ENCODE measurements around the gene SOCS2. TPM values are rescaled to one million over a fixed set of nuclear protein-coding genes. Genes with fewer than 3 reads are reported as not detected.
A peak's percentile ranks its signal among the peaks of the same experiment; 100 is the strongest.
"Not testable (repeated sequence)": the region's sequence is repeated elsewhere in the genome, so short reads cannot be mapped to it uniquely, and the experiment has no call there.

SOCS2 gene
- total and polyA plus RNA-seq, 2 donors (not counting 3 experiments of a cell fraction or from before 2014, with no cell fraction given), result 2.4 to 5.6 TPM

DNA sequence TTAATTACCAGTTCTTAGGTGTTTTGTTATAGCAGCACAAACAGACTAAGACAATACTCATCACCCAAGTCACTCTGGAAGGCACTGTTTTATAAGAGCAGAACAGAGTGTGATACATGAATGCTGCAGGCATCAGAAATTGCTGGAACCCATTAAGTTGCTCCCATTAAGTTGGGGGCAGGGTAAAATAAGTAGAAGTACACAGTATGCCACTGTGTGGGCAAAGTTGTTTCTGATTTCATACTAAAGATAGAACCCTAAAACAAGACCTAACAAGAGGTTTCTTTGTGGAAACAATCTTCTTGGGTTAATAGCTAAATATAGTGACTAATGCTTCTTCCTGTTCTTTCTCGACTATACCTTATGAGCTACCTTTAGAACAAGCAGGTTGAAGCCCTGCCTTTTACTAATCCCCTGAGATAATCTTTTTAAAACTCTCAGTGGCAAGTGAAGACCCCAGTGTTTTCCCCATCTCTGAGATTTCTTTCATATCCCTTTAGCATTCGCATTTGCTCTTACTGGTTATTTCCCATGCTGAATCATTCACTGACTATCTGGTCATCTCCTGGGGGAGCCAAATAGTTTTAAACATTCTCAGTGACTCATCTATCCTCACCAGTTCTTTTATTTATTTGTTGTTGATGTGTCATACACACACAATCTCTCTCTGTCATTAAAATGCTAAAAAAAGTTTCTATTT is 52.3 kb downstream of the SOCS2 start:
- no peaks in the 10 kb centered on the region for H3K36me3 ChIP-seq (ENCODE audit: control insufficient read depth in 2 of 2, extremely low read depth in 1 of 2, insufficient read depth in 2 of 2, low read length in 2 of 2)
- no peaks in the 10 kb centered on the region for H3K79me2 ChIP-seq (ENCODE audit: control insufficient read depth, insufficient read depth, low read length)
- H3K27ac ChIP-seq (ENCODE audit: insufficient read depth, low read depth, low read length), result peak overlapping the region; percentile 57
- POLR2A ChIA-PET, result interaction anchor here (0.6 kb wide), 1 partner anchor 57 kb away, joined by 3 read pairs; no protein-coding TSS in a partner anchor
- TSS peak; percentile 48 for BruUV-seq (replicated peaks)
- peak; percentile 54 for DNase-seq (ENCODE audit: low read depth, low spot score)
- TF ChIP-seq MYC (IDR thresholded peaks at IDR 0.05; ENCODE audit: low read depth, low read length), result no peak
- TF ChIP-seq FOS (IDR thresholded peaks at IDR 0.05; ENCODE audit: borderline replicate concordance, insufficient read depth, low read length), result peak; percentile 92
- no peak for TF ChIP-seq CTCF (IDR thresholded peaks at IDR 0.05; ENCODE audit: extremely low read depth in 1 of 2, insufficient read depth in 1 of 2, low read depth in 1 of 2, low read length in 2 of 2)
- no peak for TF ChIP-seq MAX (IDR thresholded peaks at IDR 0.05; ENCODE audit: insufficient read depth, insufficient read length)
- TF ChIP-seq JUN (IDR thresholded peaks at IDR 0.05; ENCODE audit: borderline replicate concordance, insufficient read depth, insufficient read length, low read depth), result peak; percentile 89
- TF ChIP-seq GATA2 (IDR thresholded peaks at IDR 0.05; ENCODE audit: insufficient read depth, insufficient read length, low read depth, low read length), result peak; percentile 86
- no peak for TF ChIP-seq EZH2 (IDR thresholded peaks at IDR 0.05; ENCODE audit: borderline replicate concordance, low read depth, low read length, severe bottlenecking)
- no peak for TF ChIP-seq POLR2A (IDR thresholded peaks at IDR 0.05; ENCODE audit: low read depth, low read length)
- TF ChIP-seq POLR2AphosphoS5 (IDR thresholded peaks at IDR 0.05; ENCODE audit: insufficient read depth, low read depth, low read length), result no peak
- CTCF ChIA-PET, result interaction anchor here (0.9 kb wide), 1 partner anchor 476 kb away, joined by 4 read pairs; no protein-coding TSS in a partner anchor
- H4K20me1 ChIP-seq (replicated peaks; ENCODE audit: control insufficient read depth, extremely low read depth, insufficient read depth, low read length), result no peaks in the 10 kb centered on the region
- no peaks in the 10 kb centered on the region for H3K27me3 ChIP-seq (ENCODE audit: control insufficient read depth in 2 of 2, insufficient read depth in 2 of 2, low read length in 2 of 2)
- dilution Hi-C loops (cut with MboI; ENCODE audit: extremely low pct_ligation_motif_present, low sequenced_read_pairs) (no loop called here), intact Hi-C loops (cut with micrococcal nuclease) (loop anchor here (2.0 kb wide), 2 partner anchors 52 kb away; partner anchors contain the start of genes CRADD and SOCS2)
- no peak overlapping the region for H3K9ac ChIP-seq (replicated peaks; ENCODE audit: extremely low read depth, insufficient read depth, low read length)
- H3K4me2 ChIP-seq (ENCODE audit: insufficient read depth, low read length), result peak overlapping the region; percentile 42
- no peak overlapping the region for H3K4me3 ChIP-seq (replicated peaks in 1 of 3; ENCODE audit: insufficient read depth in 1 of 3, low read depth in 1 of 3, low read length in 3 of 3)
- no peaks in the 10 kb centered on the region for H3K9me1 ChIP-seq (replicated peaks; ENCODE audit: control insufficient read depth, extremely low read depth, insufficient read depth, low read length)
- H3K4me1 ChIP-seq (ENCODE audit: control insufficient read depth, extremely low read depth, insufficient read depth, low read length), result peaks cover 9% of the 10 kb centered on the region
- no peak overlapping the region for H2AFZ ChIP-seq (ENCODE audit: low read depth, low read length)
- no peaks in the 10 kb centered on the region for H3K9me3 ChIP-seq (replicated peaks; ENCODE audit: control insufficient read depth, insufficient read depth, low read length)
- peak; percentile 78 for FAIRE-seq

- H3K4me1 ChIP-seq (ENCODE audit: control insufficient read depth, extremely low read depth, insufficient read depth, low read length); dilution Hi-C loops (cut with MboI; ENCODE audit: extremely low pct_ligation_motif_present, low sequenced_read_pairs): not testable (repeated sequence)
Measured at GRCh38 chr12:93625295-93625645, 52.8 kb downstream of the SOCS2 start.

More at GRCh38 chr12:93625295-93625645, 52.8 kb downstream of the SOCS2 start:
- DNase-seq (ENCODE audit: low read depth, low spot score); H3K9me1 ChIP-seq (replicated peaks; ENCODE audit: control insufficient read depth, extremely low read depth, insufficient read depth, low read length); H3K27me3 ChIP-seq (ENCODE audit: control insufficient read depth in 2 of 2, insufficient read depth in 2 of 2, low read length in 2 of 2); H3K36me3 ChIP-seq (ENCODE audit: control insufficient read depth in 2 of 2, extremely low read depth in 1 of 2, insufficient read depth in 2 of 2, low read length in 2 of 2); H3K9me3 ChIP-seq (replicated peaks; ENCODE audit: control insufficient read depth, insufficient read depth, low read length); H3K4me3 ChIP-seq (replicated peaks in 1 of 3; ENCODE audit: insufficient read depth in 1 of 3, low read depth in 1 of 3, low read length in 3 of 3); H4K20me1 ChIP-seq (replicated peaks; ENCODE audit: control insufficient read depth, extremely low read depth, insufficient read depth, low read length); H2AFZ ChIP-seq (ENCODE audit: low read depth, low read length); H3K9ac ChIP-seq (replicated peaks; ENCODE audit: extremely low read depth, insufficient read depth, low read length); BruUV-seq (replicated peaks); H3K79me2 ChIP-seq (ENCODE audit: control insufficient read depth, insufficient read depth, low read length): not testable (repeated sequence)
- POLR2A ChIA-PET, result interaction anchor here (0.6 kb wide), 1 partner anchor 56 kb away, joined by 3 read pairs; no protein-coding TSS in a partner anchor
- CTCF ChIA-PET, result interaction anchor here (0.9 kb wide), 1 partner anchor 476 kb away, joined by 4 read pairs; no protein-coding TSS in a partner anchor
- intact Hi-C loops (cut with micrococcal nuclease), result loop anchor here (2.0 kb wide), 2 partner anchors 52 kb away; partner anchors contain the start of genes CRADD and SOCS2
- Histone ChIP-seq H3K4me2 (ENCODE audit: insufficient read depth, low read length) (peak overlapping the region; percentile 42), H3K27ac (ENCODE audit: insufficient read depth, low read depth, low read length) (peak overlapping the region; percentile 47)
- peak; percentile 18 for FAIRE-seq

Measured in endothelial cell of umbilical vein (primary cell).